Measurements from ENCODE around the gene C1QTNF3.
"Not testable (repeated sequence)": the region's sequence is repeated elsewhere in the genome, so short reads cannot be mapped to it uniquely, and the experiment has no call there.

The C1QTNF3 gene

GRCh38 chr5:34043099-34043876, at the start of gene C1QTNF3:
TSS of gene C1QTNF3 (minus strand) at chr5:34043213. CDS start at chr5:34043125, 88 bp downstream.
- DNase-seq = peak; percentile 65

- DNase-seq = not testable (repeated sequence)
Observed at GRCh38 chr5:34091039-34091438, 48.0 kb upstream of the C1QTNF3 start.

GRCh38 chr5:34089802-34090201, 46.8 kb upstream of the C1QTNF3 start:
- DNase-seq = peak; percentile 3

GRCh38 chr5:34087728-34088127, 44.7 kb upstream of the C1QTNF3 start:
- not testable (repeated sequence) for DNase-seq

- not testable (repeated sequence) for DNase-seq
Observed at GRCh38 chr5:34083898-34084297, 40.9 kb upstream of the C1QTNF3 start.

GRCh38 chr5:34079505-34079904, 36.5 kb upstream of the C1QTNF3 start:
- DNase-seq = not testable (repeated sequence)

GRCh38 chr5:34077636-34078035, 34.6 kb upstream of the C1QTNF3 start:
- not testable (repeated sequence) for DNase-seq

- DNase-seq = not testable (repeated sequence)
Observed at GRCh38 chr5:34076719-34077364, 33.8 kb upstream of the C1QTNF3 start.

GRCh38 chr5:34074472-34074871, 31.5 kb upstream of the C1QTNF3 start:
- DNase-seq = peak; percentile 20

GRCh38 chr5:34074071-34074470, 31.1 kb upstream of the C1QTNF3 start:
- DNase-seq = not testable (repeated sequence)

- DNase-seq = not testable (repeated sequence)
Observed at GRCh38 chr5:34070626-34071025, 27.6 kb upstream of the C1QTNF3 start.

GRCh38 chr5:34064656-34065055, 21.6 kb upstream of the C1QTNF3 start:
- DNase-seq = no peak

GRCh38 chr5:34062419-34062818, 19.4 kb upstream of the C1QTNF3 start:
- DNase-seq = no peak

GRCh38 chr5:34061993-34062392, 19.0 kb upstream of the C1QTNF3 start:
- no peak for DNase-seq

GRCh38 chr5:34059977-34060376, 17.0 kb upstream of the C1QTNF3 start:
- no peak for DNase-seq

GRCh38 chr5:34058532-34058931, 15.5 kb upstream of the C1QTNF3 start:
- DNase-seq = no peak

- DNase-seq = no peak
Observed at GRCh38 chr5:34057569-34057968, 14.6 kb upstream of the C1QTNF3 start.

- no peak for DNase-seq
Observed at GRCh38 chr5:34057118-34057517, 14.1 kb upstream of the C1QTNF3 start.

- no peak for DNase-seq
Observed at GRCh38 chr5:34055667-34056066, 12.7 kb upstream of the C1QTNF3 start.

GRCh38 chr5:34054400-34054729, 11.4 kb upstream of the C1QTNF3 start:
- DNase-seq = no peak

- DNase-seq = no peak
Observed at GRCh38 chr5:34053571-34054399, 10.8 kb upstream of the C1QTNF3 start.

- DNase-seq = peak; percentile 94
Observed at GRCh38 chr5:34053133-34053532, 10.1 kb upstream of the C1QTNF3 start.

GRCh38 chr5:34051374-34051980, 8.5 kb upstream of the C1QTNF3 start:
- DNase-seq = no peak

Measured in fibroblast of skin of right biceps (primary cell).